Measurements from ENCODE around the gene PPP2R2C. TPM values are rescaled to one million over a fixed set of nuclear protein-coding genes. Genes with fewer than 3 reads are reported as not detected.
A peak's percentile ranks its signal among the peaks of the same experiment; 100 is the strongest.

The PPP2R2C gene
- total RNA-seq, 4 donors from 2014 or later = 0.50 to 2.7 (median 1.4) TPM

DNA sequence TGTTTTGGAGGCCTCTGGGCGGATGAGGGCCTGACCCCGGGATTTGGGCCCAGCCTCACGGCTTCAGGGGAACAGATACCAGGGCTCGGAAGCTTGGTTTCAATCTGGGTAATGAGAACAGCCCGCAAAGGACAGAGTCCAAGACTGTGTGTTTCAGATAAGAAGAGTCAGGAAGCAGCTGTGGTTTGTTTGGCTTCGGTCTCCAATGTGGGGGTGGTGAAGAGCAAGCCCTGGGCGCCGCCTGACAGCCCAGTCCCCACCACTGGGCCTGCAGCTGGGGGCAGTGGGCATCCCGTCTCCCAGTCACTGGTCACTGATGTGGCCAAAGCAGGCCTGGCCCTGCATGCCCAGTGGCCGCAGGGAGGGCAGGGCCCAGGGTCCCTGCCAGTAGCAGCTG is 193.6 kb downstream of the PPP2R2C start:
- DNase-seq (ENCODE audit: extremely low spot score) = no peak
- intact Hi-C loops (cut with DNase I) = no loop called here
- no peak overlapping the region for H3K4me3 ChIP-seq
- peak; percentile 13 to 26 for TF ChIP-seq POLR2AphosphoS5 (IDR thresholded peaks at IDR 0.05)
- TF ChIP-seq POLR2A (IDR thresholded peaks at IDR 0.05; ENCODE audit: low read depth) = no peak
- TF ChIP-seq, protein P1, sequence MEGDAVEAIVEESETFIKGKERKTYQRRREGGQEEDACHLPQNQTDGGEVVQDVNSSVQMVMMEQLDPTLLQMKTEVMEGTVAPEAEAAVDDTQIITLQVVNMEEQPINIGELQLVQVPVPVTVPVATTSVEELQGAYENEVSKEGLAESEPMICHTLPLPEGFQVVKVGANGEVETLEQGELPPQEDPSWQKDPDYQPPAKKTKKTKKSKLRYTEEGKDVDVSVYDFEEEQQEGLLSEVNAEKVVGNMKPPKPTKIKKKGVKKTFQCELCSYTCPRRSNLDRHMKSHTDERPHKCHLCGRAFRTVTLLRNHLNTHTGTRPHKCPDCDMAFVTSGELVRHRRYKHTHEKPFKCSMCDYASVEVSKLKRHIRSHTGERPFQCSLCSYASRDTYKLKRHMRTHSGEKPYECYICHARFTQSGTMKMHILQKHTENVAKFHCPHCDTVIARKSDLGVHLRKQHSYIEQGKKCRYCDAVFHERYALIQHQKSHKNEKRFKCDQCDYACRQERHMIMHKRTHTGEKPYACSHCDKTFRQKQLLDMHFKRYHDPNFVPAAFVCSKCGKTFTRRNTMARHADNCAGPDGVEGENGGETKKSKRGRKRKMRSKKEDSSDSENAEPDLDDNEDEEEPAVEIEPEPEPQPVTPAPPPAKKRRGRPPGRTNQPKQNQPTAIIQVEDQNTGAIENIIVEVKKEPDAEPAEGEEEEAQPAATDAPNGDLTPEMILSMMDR (IDR thresholded peaks at IDR 0.05) = no peak
- H3K4me1 ChIP-seq = peaks cover 88 to 97% (median 94%) of the 10 kb centered on the region in 4 donors
- peak overlapping the region; percentile 82 to 97 (median 94) for H3K27ac ChIP-seq (replicated peaks in 1 of 4)
- H3K36me3 ChIP-seq = peaks cover 0 to 57% (median 30%) of the 10 kb centered on the region in 4 donors
- no peaks in the 10 kb centered on the region for H3K27me3 ChIP-seq
- 44% methylated on average over 9 of the region's 10 CpGs for WGBS
- no peaks in the 10 kb centered on the region for H3K9me3 ChIP-seq

DNA sequence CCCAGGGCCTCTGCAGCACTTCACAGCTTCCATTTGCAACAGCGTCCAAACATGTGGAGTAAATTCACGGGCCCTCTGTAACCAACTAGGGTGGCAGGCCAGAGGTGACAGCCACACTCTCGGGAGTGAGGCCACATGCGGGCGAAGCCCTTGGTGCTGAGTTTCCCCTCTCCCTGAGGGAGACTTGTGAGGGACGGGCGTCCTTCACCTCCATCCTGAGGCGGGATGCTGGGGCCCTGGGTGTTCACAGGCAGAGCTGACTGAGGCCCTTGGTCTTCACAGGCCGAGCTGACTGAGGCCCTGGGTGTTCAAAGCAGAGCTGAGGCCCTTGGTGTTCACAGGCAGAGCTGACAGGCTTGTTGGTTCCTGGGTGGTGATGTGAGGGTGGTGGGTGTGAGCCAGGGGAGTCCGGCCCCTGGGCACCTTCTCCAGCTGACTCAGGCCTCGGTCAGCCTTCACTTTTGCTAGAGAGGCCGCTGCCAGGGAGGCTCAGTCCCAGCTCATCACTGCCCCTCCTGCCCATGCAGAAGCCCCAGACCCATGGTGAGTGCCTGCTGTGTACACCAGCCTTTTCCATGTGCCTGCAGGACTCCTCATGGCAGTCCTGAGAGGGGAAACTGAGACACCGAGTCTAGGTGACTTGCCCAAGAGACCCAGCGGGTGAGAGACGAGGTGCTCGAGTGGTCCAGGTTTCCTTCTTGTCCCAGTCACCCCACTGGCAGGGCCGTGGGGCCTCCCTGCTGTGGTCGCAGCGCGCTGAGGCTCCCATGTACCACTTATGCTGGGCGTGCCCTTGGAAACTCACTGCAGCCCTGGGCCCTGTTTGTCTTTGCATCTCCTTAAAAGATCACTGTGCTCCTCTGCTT is 194.2 kb downstream of the PPP2R2C start:
- Histone ChIP-seq H3K36me3 (peaks cover 0 to 51% (median 28%) of the 10 kb centered on the region in 4 donors), H3K4me1 (peaks cover 94 to 100% (median 100%) of the 10 kb centered on the region in 4 donors), H3K27ac (replicated peaks in 1 of 4) (peak overlapping the region; percentile 82 to 97 (median 94)), H3K27me3 (no peaks in the 10 kb centered on the region), H3K4me3 (no peak overlapping the region), H3K9me3 (no peaks in the 10 kb centered on the region)
- DNase-seq (ENCODE audit: extremely low spot score) = no peak
- intact Hi-C loops (cut with DNase I) = no loop called here
- no peak for TF ChIP-seq POLR2AphosphoS5 (IDR thresholded peaks at IDR 0.05)
- TF ChIP-seq, protein P1 (IDR thresholded peaks at IDR 0.05) = no peak
- TF ChIP-seq POLR2A (IDR thresholded peaks at IDR 0.05; ENCODE audit: low read depth) = no peak
- no peak for TF ChIP-seq EP300 (IDR thresholded peaks at IDR 0.05)
- 90% methylated on average over 12 of the region's 21 CpGs for WGBS

DNA sequence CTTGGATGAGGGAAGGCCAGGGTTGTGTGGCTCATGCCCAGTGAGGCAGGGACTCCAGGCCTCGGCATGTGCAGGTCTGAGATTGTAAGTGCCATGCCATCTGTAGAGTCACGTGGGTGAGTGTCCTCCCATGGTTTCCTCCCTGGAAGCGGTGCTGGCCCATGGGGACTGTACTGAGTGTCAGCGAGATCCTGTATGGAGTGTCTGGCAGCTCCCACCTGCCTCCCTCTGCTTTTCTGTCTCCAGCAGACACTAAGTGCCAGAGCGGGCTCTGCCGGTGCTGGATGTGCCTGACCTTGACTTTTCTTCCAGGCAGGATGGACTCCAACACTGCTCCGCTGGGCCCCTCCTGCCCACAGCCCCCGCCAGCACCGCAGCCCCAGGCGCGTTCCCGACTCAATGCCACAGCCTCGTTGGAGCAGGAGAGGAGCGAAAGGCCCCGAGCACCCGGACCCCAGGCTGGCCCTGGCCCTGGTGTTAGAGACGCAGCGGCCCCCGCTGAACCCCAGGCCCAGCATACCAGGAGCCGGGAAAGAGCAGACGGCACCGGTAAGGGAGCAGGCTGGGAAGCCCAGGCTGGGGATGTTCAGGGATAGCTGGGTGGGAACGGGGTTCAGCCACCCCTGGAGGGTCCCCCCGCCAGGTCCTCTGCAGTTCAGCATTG is 195.1 kb downstream of the PPP2R2C start:
- Histone ChIP-seq H3K9me3 (no peaks in the 10 kb centered on the region), H3K4me1 (peaks cover 95 to 100% (median 100%) of the 10 kb centered on the region in 4 donors), H3K27me3 (no peaks in the 10 kb centered on the region), H3K4me3 (no peak overlapping the region), H3K27ac (replicated peaks in 1 of 4) (peak overlapping the region; percentile 82 to 97 (median 94)), H3K36me3 (peaks cover 0 to 44% (median 28%) of the 10 kb centered on the region in 4 donors)
- WGBS = 93% methylated on average over 3 of the region's 24 CpGs
- no peak for TF ChIP-seq POLR2A (IDR thresholded peaks at IDR 0.05; ENCODE audit: low read depth)
- TF ChIP-seq POLR2AphosphoS5 (IDR thresholded peaks at IDR 0.05) = peak in 1 of 2 donors; percentile 50
- intact Hi-C loops (cut with DNase I) = no loop called here
- DNase-seq (ENCODE audit: extremely low spot score) = no peak

DNA sequence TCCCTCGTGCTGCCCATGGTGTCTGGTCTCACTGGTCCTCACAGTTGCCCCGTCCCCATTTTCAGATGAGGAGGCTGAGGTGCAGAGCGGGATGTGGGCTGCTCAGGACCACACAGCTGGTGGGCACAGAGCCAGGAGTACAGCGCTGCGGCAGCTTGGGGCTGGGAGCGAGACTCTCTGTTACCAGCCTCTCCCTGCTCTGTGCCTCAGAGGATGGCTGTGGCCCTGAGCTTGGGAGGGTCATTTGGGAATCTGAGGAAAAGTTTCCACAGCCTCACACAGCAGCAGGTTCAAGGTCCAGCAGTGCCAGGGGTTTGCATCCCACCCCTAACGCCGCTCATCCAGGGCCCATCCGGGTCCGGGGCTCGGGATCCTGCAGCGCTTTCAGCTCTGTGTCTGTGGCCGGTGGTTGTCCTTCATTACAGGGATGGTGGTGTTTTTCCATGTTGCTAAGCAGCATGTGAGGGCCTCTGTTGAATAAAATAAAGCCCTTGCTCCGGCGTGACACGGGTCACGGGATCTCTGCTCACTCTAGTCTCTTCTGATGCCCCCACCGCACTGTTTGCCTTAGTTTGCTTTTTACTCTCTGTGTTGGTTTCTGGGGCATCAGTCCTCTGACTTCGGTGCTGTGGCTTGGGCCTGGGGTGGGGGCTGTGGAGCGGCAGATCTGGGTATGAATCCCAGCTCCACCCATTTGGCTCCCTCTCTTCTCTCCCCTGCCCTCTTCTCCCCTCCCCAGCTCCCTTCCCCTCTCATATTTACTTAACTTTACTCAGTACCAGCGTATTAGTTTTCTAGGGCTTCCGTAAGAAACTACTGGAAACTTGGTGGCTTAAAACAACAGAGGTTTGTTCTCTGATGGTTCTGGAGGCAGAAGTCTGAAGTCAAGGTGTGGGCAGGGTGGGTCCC is 196.3 kb downstream of the PPP2R2C start:
- peak overlapping the region; percentile 5 to 19 (median 10) for H3K4me3 ChIP-seq
- H3K36me3 ChIP-seq = peaks cover 0 to 38% (median 28%) of the 10 kb centered on the region in 4 donors
- intact Hi-C loops (cut with DNase I) = no loop called here
- 41% methylated on average over 19 of the region's 22 CpGs for WGBS
- no peak for DNase-seq (ENCODE audit: extremely low spot score)
- peaks cover 95 to 100% (median 100%) of the 10 kb centered on the region in 4 donors for H3K4me1 ChIP-seq
- H3K9me3 ChIP-seq = no peaks in the 10 kb centered on the region
- H3K27ac ChIP-seq (replicated peaks in 1 of 4) = peak overlapping the region; percentile 82 to 97 (median 94)
- TF ChIP-seq POLR2A (IDR thresholded peaks at IDR 0.05; ENCODE audit: low read depth) (no peak), POLR2AphosphoS5 (IDR thresholded peaks at IDR 0.05) (peak in 1 of 2 donors; percentile 41), EP300 (IDR thresholded peaks at IDR 0.05) (no peak)
- TF ChIP-seq, protein P1 (IDR thresholded peaks at IDR 0.05) = no peak
- H3K27me3 ChIP-seq = no peaks in the 10 kb centered on the region
